ENCODE data around the gene XKR8.

Gene XKR8

DNA sequence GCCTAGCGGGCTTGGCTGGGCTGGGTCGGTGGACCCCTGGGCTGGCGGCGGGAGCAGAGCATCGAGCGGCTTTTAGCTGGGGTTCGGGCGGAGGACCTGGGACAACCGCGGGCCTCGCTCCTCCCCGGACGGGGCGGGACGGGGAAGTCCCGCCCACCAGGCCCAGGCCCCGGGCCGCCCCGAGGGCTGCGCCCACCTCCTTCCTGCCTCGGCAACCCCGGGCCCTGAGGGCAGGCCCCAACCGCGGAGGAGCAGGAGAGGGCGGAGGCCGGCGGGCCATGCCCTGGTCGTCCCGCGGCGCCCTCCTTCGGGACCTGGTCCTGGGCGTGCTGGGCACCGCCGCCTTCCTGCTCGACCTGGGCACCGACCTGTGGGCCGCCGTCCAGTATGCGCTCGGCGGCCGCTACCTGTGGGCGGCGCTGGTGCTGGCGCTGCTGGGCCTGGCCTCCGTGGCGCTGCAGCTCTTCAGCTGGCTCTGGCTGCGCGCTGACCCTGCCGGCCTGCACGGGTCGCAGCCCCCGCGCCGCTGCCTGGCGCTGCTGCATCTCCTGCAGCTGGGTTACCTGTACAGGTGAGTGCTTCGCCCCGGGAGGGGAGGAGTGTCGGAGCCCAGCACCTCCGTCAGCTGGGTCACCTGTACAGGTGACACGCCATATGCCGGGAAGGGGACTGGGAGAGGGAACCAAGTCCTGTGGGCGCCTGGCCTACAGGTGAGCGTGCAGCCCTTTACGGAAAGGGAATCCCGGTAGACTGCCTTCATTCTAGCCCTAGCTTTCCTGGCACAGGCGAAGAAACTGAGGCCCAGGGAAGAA is at the start of gene XKR8:
Gene XKR8, plus strand, starts transcription at position 182 of the 812 bp plus-strand sequence. Its CDS starts 97 bp downstream, at position 279.
- Histone ChIP-seq H3K4me3 (ENCODE audit: low read depth, low read length) (no peak within 1 kb of the TSS), H3K9me3 (ENCODE audit: severe bottlenecking) (no peaks in the 10 kb centered on the region), H3K36me3 (no peaks in the 10 kb centered on the region), H3K27ac (no peak within 1 kb of the TSS), H3K27me3 (ENCODE audit: insufficient read depth, low read depth, severe bottlenecking) (no peaks in the 10 kb centered on the region)
- no peak for DNase-seq
- TF ChIP-seq, protein P1, sequence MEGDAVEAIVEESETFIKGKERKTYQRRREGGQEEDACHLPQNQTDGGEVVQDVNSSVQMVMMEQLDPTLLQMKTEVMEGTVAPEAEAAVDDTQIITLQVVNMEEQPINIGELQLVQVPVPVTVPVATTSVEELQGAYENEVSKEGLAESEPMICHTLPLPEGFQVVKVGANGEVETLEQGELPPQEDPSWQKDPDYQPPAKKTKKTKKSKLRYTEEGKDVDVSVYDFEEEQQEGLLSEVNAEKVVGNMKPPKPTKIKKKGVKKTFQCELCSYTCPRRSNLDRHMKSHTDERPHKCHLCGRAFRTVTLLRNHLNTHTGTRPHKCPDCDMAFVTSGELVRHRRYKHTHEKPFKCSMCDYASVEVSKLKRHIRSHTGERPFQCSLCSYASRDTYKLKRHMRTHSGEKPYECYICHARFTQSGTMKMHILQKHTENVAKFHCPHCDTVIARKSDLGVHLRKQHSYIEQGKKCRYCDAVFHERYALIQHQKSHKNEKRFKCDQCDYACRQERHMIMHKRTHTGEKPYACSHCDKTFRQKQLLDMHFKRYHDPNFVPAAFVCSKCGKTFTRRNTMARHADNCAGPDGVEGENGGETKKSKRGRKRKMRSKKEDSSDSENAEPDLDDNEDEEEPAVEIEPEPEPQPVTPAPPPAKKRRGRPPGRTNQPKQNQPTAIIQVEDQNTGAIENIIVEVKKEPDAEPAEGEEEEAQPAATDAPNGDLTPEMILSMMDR (IDR thresholded peaks at IDR 0.05; ENCODE audit: low read depth, low read length) = no peak

DNA sequence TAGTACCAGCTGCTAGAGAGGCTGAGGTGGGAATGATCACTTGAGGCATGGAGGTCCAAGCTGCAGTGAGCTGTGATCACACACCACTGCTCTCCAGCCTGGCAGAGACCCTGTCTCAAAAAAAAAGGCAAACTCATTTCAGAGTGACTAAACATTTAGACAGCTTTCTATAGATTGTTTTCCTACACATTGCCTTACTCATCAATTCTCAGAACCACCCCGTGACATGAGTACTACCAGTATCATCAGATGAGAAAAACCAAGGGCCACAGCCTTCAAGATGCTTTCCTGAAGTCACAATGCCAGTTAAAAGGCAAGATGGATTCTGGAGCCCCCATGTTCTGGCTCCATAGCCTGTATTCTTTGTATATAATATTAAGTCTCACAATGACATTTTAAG is 47.3 kb upstream of the XKR8 start:
- H3K27me3 ChIP-seq (ENCODE audit: insufficient read depth, low read depth, severe bottlenecking) = no peaks in the 10 kb centered on the region
- H3K9me3 ChIP-seq (ENCODE audit: severe bottlenecking) = peaks cover 7% of the 10 kb centered on the region
- TF ChIP-seq, protein P1 (IDR thresholded peaks at IDR 0.05; ENCODE audit: low read depth, low read length) = no peak
- no peak for DNase-seq
- no peak overlapping the region for H3K4me3 ChIP-seq (ENCODE audit: low read depth, low read length)
- H3K27ac ChIP-seq = no peak overlapping the region
- peaks cover 62% of the 10 kb centered on the region for H3K36me3 ChIP-seq

DNA sequence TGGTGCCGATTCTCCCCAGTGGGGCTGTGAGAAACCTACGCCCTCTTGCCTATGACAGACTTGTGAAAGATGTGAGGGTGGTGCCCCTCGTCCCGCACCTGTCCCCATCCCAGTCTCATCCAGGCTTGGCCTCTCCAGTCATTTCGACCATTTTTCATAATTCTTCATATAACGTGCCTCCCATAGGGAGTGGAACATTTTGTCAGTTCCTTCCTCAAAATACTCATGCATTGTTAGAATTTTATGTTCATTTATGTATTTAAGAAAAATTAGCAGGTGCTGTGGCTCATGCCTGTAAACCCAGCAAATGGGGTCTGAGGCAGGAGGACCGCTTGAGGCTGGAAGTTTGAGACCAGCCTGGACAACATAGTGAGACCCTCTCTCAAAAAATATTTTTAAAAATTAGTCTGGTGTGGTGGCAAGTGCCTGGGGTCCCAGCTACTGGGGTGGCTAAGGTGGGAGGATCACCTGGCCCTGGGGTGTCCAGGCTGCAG is 44.6 kb upstream of the XKR8 start:
- Histone ChIP-seq H3K36me3 (peaks cover 35% of the 10 kb centered on the region), H3K27ac (peak overlapping the region; percentile 41), H3K9me3 (ENCODE audit: severe bottlenecking) (peaks cover 7% of the 10 kb centered on the region), H3K4me3 (ENCODE audit: low read depth, low read length) (no peak overlapping the region), H3K27me3 (ENCODE audit: insufficient read depth, low read depth, severe bottlenecking) (no peaks in the 10 kb centered on the region)
- TF ChIP-seq, protein P1 (IDR thresholded peaks at IDR 0.05; ENCODE audit: low read depth, low read length) = no peak
- DNase-seq = no peak

DNA sequence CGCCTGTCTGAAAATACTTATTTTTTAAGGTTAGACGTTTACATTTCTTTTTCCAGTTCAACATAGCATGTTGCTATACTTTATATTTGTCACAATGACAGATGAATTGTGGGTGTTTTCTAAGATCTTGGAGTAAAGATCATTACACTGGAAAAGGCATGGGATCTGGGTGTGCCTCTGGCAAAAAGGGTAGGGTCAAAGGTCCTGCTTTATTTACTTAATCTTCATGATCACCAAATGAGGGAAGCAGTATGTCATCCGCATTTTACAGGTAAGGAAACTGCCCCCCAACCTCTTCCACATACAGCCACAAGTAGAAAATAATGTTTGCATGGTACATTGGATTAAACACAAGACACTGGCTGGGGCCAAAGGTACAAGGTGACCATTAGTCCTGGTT is 37.5 kb upstream of the XKR8 start:
- Histone ChIP-seq H3K27me3 (ENCODE audit: insufficient read depth, low read depth, severe bottlenecking) (no peaks in the 10 kb centered on the region), H3K27ac (no peak overlapping the region), H3K9me3 (ENCODE audit: severe bottlenecking) (no peaks in the 10 kb centered on the region), H3K4me3 (ENCODE audit: low read depth, low read length) (no peak overlapping the region), H3K36me3 (no peaks in the 10 kb centered on the region)
- DNase-seq = no peak
- TF ChIP-seq, protein P1 (IDR thresholded peaks at IDR 0.05; ENCODE audit: low read depth, low read length) = no peak

DNA sequence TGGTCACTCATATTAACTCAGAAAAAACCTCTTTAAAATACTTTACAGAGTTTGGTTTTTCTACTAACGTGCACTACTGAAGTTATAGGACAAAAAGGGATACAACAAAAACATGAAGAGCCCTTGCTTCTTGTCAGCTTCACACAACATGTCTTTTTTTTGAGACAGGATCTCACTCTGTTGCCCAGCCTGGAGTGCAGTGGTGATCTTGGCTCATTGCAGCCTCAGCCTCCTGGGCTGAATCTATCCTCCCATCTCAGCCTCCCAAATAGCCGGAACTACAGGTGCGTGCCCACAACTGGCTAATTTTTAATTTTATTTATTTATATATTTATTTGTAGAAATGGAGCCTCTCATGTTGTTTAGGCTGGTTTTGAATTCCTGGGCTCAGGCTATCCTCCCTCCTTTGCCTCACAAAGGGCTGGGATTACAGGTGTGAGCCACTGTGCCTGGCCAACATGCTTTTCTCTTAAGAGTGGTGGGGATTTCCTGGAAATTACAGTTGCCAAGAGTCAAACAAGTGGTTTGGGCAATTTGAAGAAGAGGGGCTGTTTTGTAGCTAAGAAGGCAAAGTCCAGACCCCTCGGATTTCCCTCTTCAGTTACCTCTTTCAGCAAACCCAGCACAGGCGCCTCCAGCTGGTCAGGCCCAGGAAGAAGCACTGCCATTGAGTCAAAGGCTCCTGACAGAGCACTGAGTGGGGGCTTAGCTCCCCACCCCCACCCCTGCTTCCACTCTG is 31.4 kb upstream of the XKR8 start:
- Histone ChIP-seq H3K27ac (no peak overlapping the region), H3K36me3 (no peaks in the 10 kb centered on the region), H3K27me3 (ENCODE audit: insufficient read depth, low read depth, severe bottlenecking) (no peaks in the 10 kb centered on the region), H3K9me3 (ENCODE audit: severe bottlenecking) (no peaks in the 10 kb centered on the region), H3K4me3 (ENCODE audit: low read depth, low read length) (no peak overlapping the region)
- DNase-seq = no peak
- TF ChIP-seq, protein P1 (IDR thresholded peaks at IDR 0.05; ENCODE audit: low read depth, low read length) = no peak
